ENCODE data around the gene EYA4. TPM values are rescaled to one million over a fixed set of nuclear protein-coding genes. Genes with fewer than 3 reads are reported as not detected.

Gene EYA4
- total RNA-seq, 1 donor from 2014 or later = 0.40 TPM

GRCh38 chr6:133241901-133242636 is 912 bp downstream of the EYA4 start:
- H3K27ac Mint-ChIP-seq = no peak overlapping the region
- intact Hi-C loops (cut with micrococcal nuclease) = no loop called here
- no peak for ATAC-seq (ENCODE audit: low read depth)

GRCh38 chr6:133242637-133243585 is 1.8 kb downstream of the EYA4 start:
- ChIA-PET POLR2A (no interaction called here), CTCF (no interaction called here)
- DNase-seq (no peak), ATAC-seq (ENCODE audit: low read depth) (no peak)
- Mint-ChIP-seq H3K36me3 (ENCODE audit: low read depth) (no peaks in the 10 kb centered on the region), H3K4me1 (peaks cover 23% of the 10 kb centered on the region), H3K27ac (no peak overlapping the region), H3K9me3 (no peaks in the 10 kb centered on the region), H3K4me3 (no peak overlapping the region), H3K27me3 (peaks cover 49% of the 10 kb centered on the region)
- no peak for TF ChIP-seq CTCF (IDR thresholded peaks at IDR 0.05)
- intact Hi-C loops (cut with micrococcal nuclease) = no loop called here

More at GRCh38 chr6:133241901-133242636, 912 bp downstream of the EYA4 start:
- peaks cover 23% of the 10 kb centered on the region for H3K4me1 Mint-ChIP-seq
- no peak for DNase-seq
- peaks cover 44% of the 10 kb centered on the region for H3K27me3 Mint-ChIP-seq
- ChIA-PET POLR2A (no interaction called here), CTCF (no interaction called here)
- no peaks in the 10 kb centered on the region for H3K9me3 Mint-ChIP-seq
- no peak overlapping the region for H3K4me3 Mint-ChIP-seq
- TF ChIP-seq CTCF (IDR thresholded peaks at IDR 0.05) = no peak
- no peaks in the 10 kb centered on the region for H3K36me3 Mint-ChIP-seq (ENCODE audit: low read depth)

GRCh38 chr6:133243723-133244305 is 2.7 kb downstream of the EYA4 start:
- Mint-ChIP-seq H3K4me3 (no peak overlapping the region), H3K4me1 (peaks cover 23% of the 10 kb centered on the region), H3K36me3 (ENCODE audit: low read depth) (no peaks in the 10 kb centered on the region), H3K9me3 (no peaks in the 10 kb centered on the region), H3K27ac (no peak overlapping the region), H3K27me3 (peaks cover 51% of the 10 kb centered on the region)
- TF ChIP-seq CTCF (IDR thresholded peaks at IDR 0.05) = no peak
- intact Hi-C loops (cut with micrococcal nuclease) = no loop called here
- ATAC-seq (ENCODE audit: low read depth) (no peak), DNase-seq (no peak)
- ChIA-PET CTCF (no interaction called here), POLR2A (no interaction called here)

- H3K9me3 Mint-ChIP-seq = no peaks in the 10 kb centered on the region
- no peak overlapping the region for H3K4me3 Mint-ChIP-seq
- intact Hi-C loops (cut with micrococcal nuclease) = no loop called here
- DNase-seq (no peak), ATAC-seq (ENCODE audit: low read depth) (no peak)
- CTCF ChIA-PET = no interaction called here
- no peak overlapping the region for H3K27ac Mint-ChIP-seq
- POLR2A ChIA-PET = no interaction called here
- peaks cover 50% of the 10 kb centered on the region for H3K27me3 Mint-ChIP-seq
- TF ChIP-seq CTCF (IDR thresholded peaks at IDR 0.05) = no peak
- H3K36me3 Mint-ChIP-seq (ENCODE audit: low read depth) = no peaks in the 10 kb centered on the region
- H3K4me1 Mint-ChIP-seq = peaks cover 23% of the 10 kb centered on the region
These were observed 3.4 kb downstream of the EYA4 start for GRCh38 chr6:133244519-133244918.

- DNase-seq (no peak), ATAC-seq (ENCODE audit: low read depth) (no peak)
- Mint-ChIP-seq H3K27ac (no peak overlapping the region), H3K4me1 (peaks cover 23% of the 10 kb centered on the region), H3K4me3 (no peak overlapping the region), H3K27me3 (peaks cover 46% of the 10 kb centered on the region), H3K36me3 (ENCODE audit: low read depth) (no peaks in the 10 kb centered on the region), H3K9me3 (no peaks in the 10 kb centered on the region)
- ChIA-PET CTCF (no interaction called here), POLR2A (no interaction called here)
- no peak for TF ChIP-seq CTCF (IDR thresholded peaks at IDR 0.05)
- intact Hi-C loops (cut with micrococcal nuclease) = no loop called here
These were observed 3.9 kb downstream of the EYA4 start for GRCh38 chr6:133245007-133245406.
